ENCODE data around the gene ST6GALNAC4. TPM values are rescaled to one million over a fixed set of nuclear protein-coding genes. Genes with fewer than 3 reads are reported as not detected.

ST6GALNAC4 gene
- total RNA-seq, 2 experiments from 2014 or later = 118 to 180 TPM

GRCh38 chr9:127875306-127875966 lies 41.4 kb downstream of the ST6GALNAC4 start:
- no peak overlapping the region for H3K4me2 ChIP-seq (ENCODE audit: low read length)
- H4K20me1 ChIP-seq (ENCODE audit: insufficient read depth, low read length) = no peaks in the 10 kb centered on the region
- peaks cover 19% of the 10 kb centered on the region for H3K4me1 ChIP-seq (ENCODE audit: insufficient read depth, low read length, poor library complexity, severe bottlenecking)
- no peak overlapping the region for H3K27ac ChIP-seq (ENCODE audit: low read depth, low read length, poor library complexity, severe bottlenecking)
- intact Hi-C loops (cut with micrococcal nuclease; ENCODE audit: unreplicated experiment) = loop anchor here (10.0 kb wide), 1 partner anchor 371 kb away; no protein-coding TSS in a partner anchor
- CTCF ChIA-PET (ENCODE audit: unreplicated experiment) = no interaction called here
- H3K4me3 ChIP-seq (ENCODE audit: low read depth, low read length, poor library complexity, severe bottlenecking) = no peak overlapping the region
- H3K9me3 ChIP-seq (ENCODE audit: low read length) = no peaks in the 10 kb centered on the region
- H3K79me2 ChIP-seq (ENCODE audit: insufficient read depth, low read depth, low read length) = no peaks in the 10 kb centered on the region
- no peaks in the 10 kb centered on the region for H3K9me2 ChIP-seq (ENCODE audit: insufficient read depth, low read length)
- no peak for DNase-seq (ENCODE audit: low spot score)
- no peak for TF ChIP-seq EZH2phosphoT487 (IDR thresholded peaks at IDR 0.05; ENCODE audit: borderline replicate concordance, low read depth, low read length)
- TF ChIP-seq CTCF (conservative IDR thresholded peaks at IDR 0.05; ENCODE audit: low read length) = no peak
- no peak overlapping the region for H2AFZ ChIP-seq (ENCODE audit: low read length)
- no peaks in the 10 kb centered on the region for H3K36me3 ChIP-seq (ENCODE audit: insufficient read depth, low read length)
- POLR2A ChIA-PET = interaction anchor here (0.7 kb wide), 1 partner anchor 64 kb away, joined by 3 read pairs; no protein-coding TSS in a partner anchor
- BruUV-seq (replicated peaks) = no TSS peak

GRCh38 chr9:127874301-127875221 lies 42.3 kb downstream of the ST6GALNAC4 start:
- BruUV-seq (replicated peaks) = no TSS peak
- Histone ChIP-seq H3K4me3 (ENCODE audit: low read depth, low read length, poor library complexity, severe bottlenecking) (no peak overlapping the region), H3K79me2 (ENCODE audit: insufficient read depth, low read depth, low read length) (no peaks in the 10 kb centered on the region), H3K9me3 (ENCODE audit: low read length) (no peaks in the 10 kb centered on the region), H3K4me2 (ENCODE audit: low read length) (no peak overlapping the region), H3K9me2 (ENCODE audit: insufficient read depth, low read length) (no peaks in the 10 kb centered on the region), H3K36me3 (ENCODE audit: insufficient read depth, low read length) (no peaks in the 10 kb centered on the region), H3K4me1 (ENCODE audit: insufficient read depth, low read length, poor library complexity, severe bottlenecking) (peaks cover 11% of the 10 kb centered on the region), H3K27ac (ENCODE audit: low read depth, low read length, poor library complexity, severe bottlenecking) (no peak overlapping the region), H4K20me1 (ENCODE audit: insufficient read depth, low read length) (no peaks in the 10 kb centered on the region), H2AFZ (ENCODE audit: low read length) (no peak overlapping the region)
- POLR2A ChIA-PET = interaction anchor here (0.7 kb wide), 1 partner anchor 103 kb away, joined by 3 read pairs; no protein-coding TSS in a partner anchor
- CTCF ChIA-PET (ENCODE audit: unreplicated experiment) = no interaction called here
- TF ChIP-seq EZH2phosphoT487 (IDR thresholded peaks at IDR 0.05; ENCODE audit: borderline replicate concordance, low read depth, low read length) (no peak), CTCF (conservative IDR thresholded peaks at IDR 0.05; ENCODE audit: low read length) (no peak)
- no peak for DNase-seq (ENCODE audit: low spot score)
- intact Hi-C loops (cut with micrococcal nuclease; ENCODE audit: unreplicated experiment) = loop anchor here (5.0 to 10.0 kb wide), 2 partner anchors 52 to 370 kb away; no protein-coding TSS in a partner anchor

Measured in OCI-LY7 (cell line).